Activated naive CD4-positive, alpha-beta T cell treated with anti-CD3 and anti-CD28 coated beads, Interleukin-2, amount 10 ng/mL, durations not matched to agents 7 days and 5 days (primary cell): ENCODE measurements around the gene MCF2L2.

Experiments used
- CTCF ChIA-PET: fragments of 350-600 bp; sonication (Branson Sonifier 250); formaldehyde crosslinking; loops from one replicate; lab custom pipeline; 2021; ENCODE audit warnings: antibody characterized with exemption; lab: Charles Lee
- DNase-seq: peaks from one replicate; pipeline ENCODE4 v3.0.0-alpha.2; 2020
- H3K27ac Mint-ChIP-seq: one replicate; pipeline ENCODE4 v1.8.0; 2021; ENCODE audit warnings: mild to moderate bottlenecking, moderate library complexity, mixed read lengths
- H3K27me3 Mint-ChIP-seq: one replicate; pipeline ENCODE4 v1.8.0; 2021; ENCODE audit warnings: mild to moderate bottlenecking, mixed read lengths
- H3K36me3 Mint-ChIP-seq: one replicate; pipeline ENCODE4 v1.8.0; 2021; ENCODE audit warnings: mixed read lengths
- H3K4me1 Mint-ChIP-seq: one replicate; pipeline ENCODE4 v1.8.0; 2021; ENCODE audit warnings: mixed read lengths
- H3K4me3 Mint-ChIP-seq: one replicate; pipeline ENCODE4 v1.8.0; 2021; ENCODE audit warnings: mild to moderate bottlenecking, moderate library complexity, mixed read lengths
- H3K9me3 Mint-ChIP-seq: one replicate; pipeline ENCODE4 v1.8.0; 2021; ENCODE audit warnings: mixed read lengths

Gene MCF2L2

DNA sequence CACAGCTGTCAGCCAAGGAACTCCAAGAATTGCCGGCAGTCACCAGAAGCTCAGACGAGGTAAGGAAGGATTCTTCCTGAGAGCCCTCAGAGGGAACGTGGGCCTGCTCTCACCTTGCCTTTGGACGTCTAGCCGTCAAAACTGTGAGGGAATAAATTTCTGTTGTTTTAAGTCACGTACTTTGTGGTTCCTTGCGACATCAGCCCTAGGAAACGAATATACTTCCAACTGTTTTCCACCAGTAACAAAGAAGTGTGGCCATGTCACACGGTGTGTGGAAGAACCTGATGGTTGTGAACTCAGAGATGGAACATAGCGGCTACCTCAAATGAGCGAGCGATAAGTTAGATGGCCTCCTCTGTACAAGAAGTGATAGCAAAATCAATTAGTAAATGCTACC, 216.3 kb downstream of the MCF2L2 start:
- DNase-seq, result no peak
- Mint-ChIP-seq H3K36me3 (no peaks in the 10 kb centered on the region), H3K4me3 (no peak overlapping the region), H3K4me1 (peaks cover 3% of the 10 kb centered on the region), H3K27me3 (peaks cover 3% of the 10 kb centered on the region), H3K9me3 (peaks cover 13% of the 10 kb centered on the region), H3K27ac (no peak overlapping the region)
- CTCF ChIA-PET, result no interaction called here

DNA sequence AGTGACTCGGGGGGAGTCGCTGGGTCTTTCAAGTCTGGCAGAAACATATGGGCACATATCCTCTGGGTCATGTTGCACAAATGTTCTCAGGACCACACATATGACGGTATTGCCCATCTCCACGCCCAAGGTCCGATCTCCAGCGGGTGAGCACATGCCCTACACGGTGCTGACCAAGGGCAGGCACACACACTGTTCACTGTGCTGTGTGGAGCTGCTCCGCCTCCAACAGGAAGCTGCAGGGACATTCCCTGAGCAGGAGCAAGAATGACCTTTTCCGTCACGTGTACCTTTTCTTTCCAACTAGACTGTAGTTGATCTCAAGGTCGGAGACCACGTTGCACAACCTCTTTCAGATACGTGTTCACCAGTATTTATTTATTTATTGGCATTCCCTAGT, 217.1 kb downstream of the MCF2L2 start:
- Mint-ChIP-seq H3K4me3 (no peak overlapping the region), H3K36me3 (no peaks in the 10 kb centered on the region), H3K9me3 (peaks cover 13% of the 10 kb centered on the region), H3K4me1 (peaks cover 3% of the 10 kb centered on the region), H3K27me3 (peaks cover 3% of the 10 kb centered on the region), H3K27ac (no peak overlapping the region)
- DNase-seq, result no peak
- CTCF ChIA-PET, result no interaction called here

DNA sequence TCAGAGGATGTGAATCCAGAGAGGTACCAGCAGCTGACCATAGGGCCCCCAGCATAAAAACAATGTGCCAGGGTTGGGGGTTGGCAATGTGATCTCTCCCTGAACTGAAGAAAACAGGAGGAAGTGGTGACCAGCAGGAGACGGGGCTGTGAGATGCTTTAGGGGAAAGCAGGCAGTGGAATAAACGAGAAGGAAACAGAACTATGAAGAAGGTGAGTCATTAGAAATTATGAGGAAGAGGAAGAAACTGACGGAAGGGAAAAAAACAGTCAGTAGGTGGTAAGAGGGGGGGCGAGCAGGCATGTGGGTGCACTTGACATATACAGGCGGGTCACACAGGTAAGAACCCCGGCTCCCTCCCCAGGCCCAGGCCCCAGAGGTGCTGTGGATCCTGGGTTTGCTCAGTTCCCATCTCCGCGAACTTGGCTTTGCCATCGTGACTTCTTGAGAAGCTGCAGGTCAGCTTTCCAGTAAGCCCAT, 217.5 kb downstream of the MCF2L2 start:
- Mint-ChIP-seq H3K9me3 (peaks cover 13% of the 10 kb centered on the region), H3K4me1 (peaks cover 3% of the 10 kb centered on the region), H3K4me3 (no peak overlapping the region), H3K27me3 (peaks cover 3% of the 10 kb centered on the region), H3K36me3 (no peaks in the 10 kb centered on the region), H3K27ac (no peak overlapping the region)
- DNase-seq, result no peak
- CTCF ChIA-PET, result interaction anchor here (1.3 kb wide), 1 partner anchor 25 kb away, joined by 4 read pairs; no protein-coding TSS in a partner anchor

DNA sequence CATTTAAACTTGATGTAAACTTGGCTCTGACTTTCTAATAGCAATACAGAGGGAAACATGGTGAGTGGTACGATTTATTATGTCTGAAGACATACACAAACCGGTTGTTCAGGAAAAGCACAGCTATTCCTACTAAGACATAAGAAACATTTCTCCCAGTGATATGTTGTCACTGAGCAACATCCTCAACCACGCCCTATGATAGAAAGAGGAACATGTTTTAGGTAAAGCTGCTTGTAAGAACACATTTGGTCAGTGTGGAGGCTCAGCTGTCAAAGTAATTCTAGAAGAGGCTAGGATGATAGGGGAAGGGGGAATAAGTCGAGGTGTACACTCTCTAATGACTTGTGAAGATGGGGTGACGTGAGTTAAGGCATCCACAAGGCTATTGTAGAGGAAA, 218.1 kb downstream of the MCF2L2 start:
- DNase-seq, result no peak
- H3K27ac Mint-ChIP-seq, result no peak overlapping the region
- no peaks in the 10 kb centered on the region for H3K36me3 Mint-ChIP-seq
- H3K4me1 Mint-ChIP-seq, result peaks cover 3% of the 10 kb centered on the region
- peaks cover 3% of the 10 kb centered on the region for H3K27me3 Mint-ChIP-seq
- peaks cover 13% of the 10 kb centered on the region for H3K9me3 Mint-ChIP-seq
- CTCF ChIA-PET, result interaction anchor here (1.3 kb wide), 1 partner anchor 25 kb away, joined by 4 read pairs; no protein-coding TSS in a partner anchor
- no peak overlapping the region for H3K4me3 Mint-ChIP-seq

DNA sequence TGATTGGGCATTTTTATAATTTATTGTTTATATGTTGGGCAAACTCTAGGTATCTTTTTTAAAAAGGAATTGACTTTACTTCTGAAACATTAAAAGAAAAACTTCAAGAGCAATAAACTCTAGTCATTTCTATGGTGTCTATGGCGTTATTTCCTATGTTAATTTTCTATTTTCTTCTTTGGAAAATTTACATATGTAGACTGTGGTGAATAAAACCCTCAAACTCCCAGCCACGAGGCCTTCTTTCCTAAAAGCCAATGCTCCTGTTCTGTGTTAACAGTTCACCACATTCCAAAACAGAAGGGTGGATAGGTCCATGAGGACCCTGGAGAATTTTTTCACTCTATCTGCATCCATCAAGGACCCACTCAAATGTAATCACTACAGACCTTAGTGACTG, 219.6 kb downstream of the MCF2L2 start:
- no peak for DNase-seq
- Mint-ChIP-seq H3K27me3 (peaks cover 3% of the 10 kb centered on the region), H3K4me1 (peaks cover 3% of the 10 kb centered on the region), H3K36me3 (no peaks in the 10 kb centered on the region), H3K9me3 (peaks cover 18% of the 10 kb centered on the region), H3K4me3 (no peak overlapping the region), H3K27ac (no peak overlapping the region)
- CTCF ChIA-PET, result interaction anchor here (1.3 kb wide), 1 partner anchor 30 kb away, joined by 4 read pairs; no protein-coding TSS in a partner anchor

DNA sequence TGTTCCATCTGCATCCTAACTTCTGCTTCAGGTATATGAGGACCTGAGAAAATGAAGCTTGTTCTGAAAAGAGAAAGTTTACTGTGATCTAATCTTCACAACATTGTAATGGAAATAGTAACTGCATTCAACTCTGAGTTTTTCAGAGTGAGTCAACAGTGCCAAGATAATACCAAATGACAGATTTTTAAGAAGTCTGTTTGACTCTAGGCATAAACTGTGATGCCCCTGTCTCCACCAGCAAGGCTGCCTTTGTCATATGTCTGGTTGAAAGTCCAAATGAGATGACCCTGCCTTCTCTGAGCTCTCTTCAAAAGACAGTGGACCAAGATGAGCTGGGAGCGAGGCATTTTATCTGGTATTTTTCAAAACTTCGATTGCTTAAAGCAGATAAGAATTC, 220.2 kb downstream of the MCF2L2 start:
- peaks cover 23% of the 10 kb centered on the region for H3K9me3 Mint-ChIP-seq
- H3K27ac Mint-ChIP-seq, result no peak overlapping the region
- H3K36me3 Mint-ChIP-seq, result no peaks in the 10 kb centered on the region
- H3K27me3 Mint-ChIP-seq, result peaks cover 3% of the 10 kb centered on the region
- no peak overlapping the region for H3K4me3 Mint-ChIP-seq
- peaks cover 3% of the 10 kb centered on the region for H3K4me1 Mint-ChIP-seq
- CTCF ChIA-PET, result interaction anchor here (0.6 to 1.3 kb wide), 3 partner anchors 29 to 910 kb away, joined by 3 to 4 read pairs (median 4); no protein-coding TSS in a partner anchor
- DNase-seq, result no peak

DNA sequence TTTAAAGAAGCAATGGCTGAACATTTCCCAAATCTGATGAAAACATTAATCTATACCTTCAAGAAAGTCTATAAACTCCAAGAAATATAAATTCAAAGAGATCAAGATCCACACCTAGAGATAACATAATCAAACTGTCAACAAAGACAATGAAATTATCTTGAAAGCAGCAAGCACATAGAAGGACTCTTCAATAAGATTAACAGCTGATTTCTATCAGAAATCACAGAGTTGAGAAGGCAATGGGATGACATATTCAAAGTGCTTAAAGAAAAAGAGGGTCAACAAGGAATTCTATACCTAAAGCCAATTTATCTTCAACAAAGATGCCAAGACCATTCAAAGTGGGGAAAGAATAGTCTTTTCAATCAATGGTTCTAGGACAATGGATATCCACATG, 224.7 kb downstream of the MCF2L2 start:
- Mint-ChIP-seq H3K27me3 (no peaks in the 10 kb centered on the region), H3K36me3 (peaks cover 13% of the 10 kb centered on the region), H3K9me3 (peaks cover 39% of the 10 kb centered on the region), H3K27ac (no peak overlapping the region), H3K4me1 (peaks cover 15% of the 10 kb centered on the region), H3K4me3 (no peak overlapping the region)
- no peak for DNase-seq
- CTCF ChIA-PET, result no interaction called here

DNA sequence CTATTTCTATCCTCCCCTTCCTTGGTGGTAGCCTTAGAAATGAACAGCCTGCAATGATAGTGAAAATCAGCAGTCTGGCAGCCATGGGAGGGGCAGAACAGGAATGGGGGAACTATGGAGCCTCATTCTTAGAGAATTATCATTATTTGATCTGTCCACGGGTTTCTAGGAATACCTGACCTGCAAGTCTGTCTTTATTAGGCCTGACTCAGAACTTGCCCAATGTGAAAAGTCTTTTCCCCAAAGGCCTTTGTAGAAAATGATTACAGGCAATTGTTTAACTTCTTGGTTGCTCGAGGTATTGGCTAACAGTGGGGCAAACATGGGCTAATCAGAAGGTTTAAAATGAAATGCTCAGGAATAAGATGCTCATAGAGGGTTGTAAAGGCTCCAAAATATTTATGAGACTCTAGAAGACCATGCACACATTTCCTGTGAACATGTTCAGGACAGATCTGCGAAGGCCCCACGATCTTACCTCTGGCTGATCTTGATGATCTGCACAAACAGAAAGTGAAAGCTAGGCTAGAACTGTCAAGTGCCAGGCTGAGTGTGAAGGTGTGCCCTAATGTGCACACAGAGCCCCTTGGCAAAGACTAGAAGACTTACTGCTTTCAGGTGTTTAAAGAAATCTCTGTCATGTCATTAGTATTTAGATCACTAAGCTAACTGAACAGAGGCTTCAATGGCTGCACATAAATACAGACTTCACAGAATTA, 226.3 kb downstream of the MCF2L2 start:
- peak overlapping the region; percentile 17 for H3K4me3 Mint-ChIP-seq
- peaks cover 13% of the 10 kb centered on the region for H3K36me3 Mint-ChIP-seq
- DNase-seq, result peak; percentile 64
- CTCF ChIA-PET, result no interaction called here
- no peaks in the 10 kb centered on the region for H3K27me3 Mint-ChIP-seq
- H3K27ac Mint-ChIP-seq, result peak overlapping the region; percentile 70
- peaks cover 15% of the 10 kb centered on the region for H3K4me1 Mint-ChIP-seq
- H3K9me3 Mint-ChIP-seq, result peaks cover 28% of the 10 kb centered on the region

DNA sequence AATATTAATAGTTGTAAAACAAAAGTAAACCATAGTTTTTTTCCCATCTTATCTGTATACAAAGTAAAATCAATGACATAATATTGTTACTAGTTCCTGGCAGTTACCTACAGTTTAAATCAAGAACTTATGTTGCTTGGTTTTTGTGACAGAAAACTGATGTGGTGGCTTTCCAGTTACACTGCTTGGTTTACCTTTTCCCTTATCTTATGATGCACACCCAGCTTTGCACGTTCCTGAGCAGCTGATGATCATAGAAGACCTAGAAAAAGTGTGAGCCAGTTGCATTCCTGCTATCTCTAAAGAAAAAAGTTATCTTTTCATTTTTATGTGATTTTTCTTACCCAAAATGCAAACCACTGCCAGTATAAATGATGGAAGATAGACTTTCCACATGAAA, 229.5 kb downstream of the MCF2L2 start:
- H3K27ac Mint-ChIP-seq, result no peak overlapping the region
- H3K9me3 Mint-ChIP-seq, result peaks cover 25% of the 10 kb centered on the region
- no peak for DNase-seq
- CTCF ChIA-PET, result interaction anchor here (0.9 kb wide), 1 partner anchor 10 kb away, joined by 3 read pairs; no protein-coding TSS in a partner anchor
- peaks cover 15% of the 10 kb centered on the region for H3K4me1 Mint-ChIP-seq
- H3K36me3 Mint-ChIP-seq, result peaks cover 13% of the 10 kb centered on the region
- H3K4me3 Mint-ChIP-seq, result no peak overlapping the region
- H3K27me3 Mint-ChIP-seq, result peaks cover 3% of the 10 kb centered on the region

DNA sequence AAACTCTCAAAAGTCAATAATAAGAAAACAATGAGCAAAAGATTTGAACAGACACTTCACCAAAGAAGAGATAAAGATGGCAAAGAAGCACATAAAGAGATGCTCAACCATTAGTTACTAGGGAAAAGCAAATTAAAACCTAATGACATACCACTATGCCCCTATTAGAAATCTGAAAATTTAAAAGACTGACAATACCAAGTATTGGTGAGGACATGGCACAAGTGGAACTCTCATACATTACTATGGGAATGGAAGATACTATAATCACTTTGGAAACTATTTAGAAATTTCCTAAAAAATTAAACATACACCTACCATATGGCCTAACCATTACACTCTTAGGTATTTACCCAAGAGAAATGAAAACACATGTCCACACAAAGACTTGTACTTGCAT, 230.7 kb downstream of the MCF2L2 start:
- Mint-ChIP-seq H3K4me3 (no peak overlapping the region), H3K36me3 (peaks cover 12% of the 10 kb centered on the region), H3K4me1 (peaks cover 15% of the 10 kb centered on the region), H3K27me3 (peaks cover 3% of the 10 kb centered on the region), H3K27ac (no peak overlapping the region), H3K9me3 (peaks cover 17% of the 10 kb centered on the region)
- no peak for DNase-seq
- CTCF ChIA-PET, result no interaction called here

DNA sequence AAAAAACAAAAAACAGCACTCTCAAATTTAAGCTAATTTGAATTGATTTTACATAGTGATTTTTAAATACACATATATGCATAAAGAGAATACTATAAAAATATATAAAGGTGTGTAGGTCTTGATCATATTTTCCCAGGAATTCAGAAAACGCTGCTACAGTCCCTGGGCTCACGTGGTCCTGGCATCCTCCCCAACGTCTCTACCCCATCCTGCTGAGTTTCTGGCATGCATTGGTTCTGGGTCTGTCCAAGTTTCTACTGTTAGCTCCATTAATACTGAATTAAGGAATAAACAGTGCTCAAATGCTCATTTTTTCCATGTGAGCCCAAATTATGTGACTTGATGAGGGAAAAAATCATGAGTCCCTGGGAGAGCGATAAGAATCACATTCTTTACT, 233.2 kb downstream of the MCF2L2 start:
- CTCF ChIA-PET, result no interaction called here
- peaks cover 1% of the 10 kb centered on the region for H3K36me3 Mint-ChIP-seq

DNA sequence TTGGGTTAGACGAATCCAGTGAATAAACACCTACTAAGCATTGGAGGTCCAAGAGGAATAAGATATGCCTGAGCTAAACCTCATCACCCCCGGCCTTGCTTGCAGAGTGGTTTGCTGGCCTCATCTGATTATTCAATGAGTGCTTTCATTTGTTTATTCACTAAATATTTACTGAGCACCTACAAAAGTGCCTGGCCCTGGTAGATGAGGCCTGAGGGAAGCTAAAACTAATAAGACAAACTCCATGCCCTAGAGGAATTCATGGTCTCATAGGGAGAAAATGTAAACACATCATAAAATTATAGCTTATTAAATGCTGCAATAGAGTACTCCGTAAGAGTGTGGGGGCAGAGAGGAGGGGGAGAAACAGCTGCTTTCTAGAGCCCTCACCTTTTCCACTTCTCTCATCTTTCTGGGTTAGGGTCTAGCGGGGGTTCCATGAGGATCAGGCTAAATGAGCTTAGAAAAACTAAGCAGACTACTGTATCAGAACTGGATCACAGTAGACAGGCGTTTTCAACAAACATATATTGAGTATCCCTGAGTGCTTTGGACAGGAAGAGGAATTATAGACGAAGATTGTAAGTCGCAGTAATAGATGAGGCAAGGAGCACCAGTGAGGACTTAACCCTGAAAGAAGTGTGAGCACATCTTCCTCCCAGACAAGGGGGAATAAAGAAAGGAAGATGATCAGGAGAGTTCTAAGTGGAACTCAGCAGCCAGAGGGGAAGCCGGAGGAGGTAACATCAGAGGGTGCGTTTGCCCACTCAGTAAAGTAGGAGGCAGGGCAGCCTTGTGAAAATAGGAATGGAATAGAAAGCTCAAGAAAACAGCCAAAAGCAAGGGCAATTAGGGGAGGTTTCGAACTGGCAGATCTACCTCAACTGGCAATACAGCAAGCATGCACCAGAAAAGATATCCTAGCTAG, 234.4 kb downstream of the MCF2L2 start:
- no peaks in the 10 kb centered on the region for H3K36me3 Mint-ChIP-seq
- no peak overlapping the region for H3K27ac Mint-ChIP-seq
- no peak overlapping the region for H3K4me3 Mint-ChIP-seq
- H3K9me3 Mint-ChIP-seq, result no peaks in the 10 kb centered on the region
- H3K4me1 Mint-ChIP-seq, result no peaks in the 10 kb centered on the region
- DNase-seq, result no peak
- peaks cover 3% of the 10 kb centered on the region for H3K27me3 Mint-ChIP-seq
- CTCF ChIA-PET, result interaction anchor here (1.1 to 1.6 kb wide), 3 partner anchors 10 to 1034 kb away, joined by 3 to 8 read pairs (median 7); no protein-coding TSS in a partner anchor

More for the DNA sequence above, 233.2 kb downstream of the MCF2L2 start:
- Mint-ChIP-seq H3K27ac (no peak overlapping the region), H3K27me3 (peaks cover 3% of the 10 kb centered on the region), H3K4me3 (no peak overlapping the region), H3K4me1 (no peaks in the 10 kb centered on the region), H3K9me3 (peaks cover 2% of the 10 kb centered on the region)
- no peak for DNase-seq

DNA sequence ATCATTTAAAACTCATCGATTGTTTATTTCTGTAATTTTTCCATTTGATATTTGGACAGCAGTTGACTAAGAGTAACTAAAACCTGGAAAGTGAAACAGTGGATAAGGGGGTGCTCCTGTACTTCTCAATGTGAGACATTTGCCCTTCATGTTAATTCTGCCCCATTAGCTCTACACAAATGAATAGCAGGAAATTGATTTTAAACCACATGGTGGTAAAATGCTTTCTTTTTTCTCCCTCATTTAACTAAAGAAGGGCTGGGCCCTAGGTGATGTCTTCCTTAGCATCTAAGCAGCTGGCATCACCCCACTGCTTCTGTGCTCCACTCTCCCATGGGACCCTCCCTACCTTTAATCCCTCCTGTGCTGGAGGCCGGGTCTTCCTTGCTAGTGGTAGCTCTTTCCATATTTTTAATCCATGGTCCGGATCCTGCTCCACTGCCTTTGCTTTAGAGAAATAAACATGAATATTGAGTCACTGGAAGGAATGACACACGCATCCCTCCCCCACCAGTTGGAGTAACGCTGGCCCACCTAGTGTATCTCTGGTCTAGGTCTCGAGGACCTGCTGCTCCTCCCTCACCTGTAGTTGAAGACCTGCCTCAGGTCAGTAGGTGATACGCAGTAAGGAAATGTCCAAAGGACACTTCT, 235.6 kb downstream of the MCF2L2 start:
- Mint-ChIP-seq H3K36me3 (no peaks in the 10 kb centered on the region), H3K9me3 (no peaks in the 10 kb centered on the region), H3K27ac (no peak overlapping the region), H3K27me3 (peaks cover 3% of the 10 kb centered on the region), H3K4me1 (no peaks in the 10 kb centered on the region), H3K4me3 (no peak overlapping the region)
- CTCF ChIA-PET, result interaction anchor here (1.6 kb wide), 1 partner anchor 8 kb away, joined by 8 read pairs; no protein-coding TSS in a partner anchor
- DNase-seq, result no peak

DNA sequence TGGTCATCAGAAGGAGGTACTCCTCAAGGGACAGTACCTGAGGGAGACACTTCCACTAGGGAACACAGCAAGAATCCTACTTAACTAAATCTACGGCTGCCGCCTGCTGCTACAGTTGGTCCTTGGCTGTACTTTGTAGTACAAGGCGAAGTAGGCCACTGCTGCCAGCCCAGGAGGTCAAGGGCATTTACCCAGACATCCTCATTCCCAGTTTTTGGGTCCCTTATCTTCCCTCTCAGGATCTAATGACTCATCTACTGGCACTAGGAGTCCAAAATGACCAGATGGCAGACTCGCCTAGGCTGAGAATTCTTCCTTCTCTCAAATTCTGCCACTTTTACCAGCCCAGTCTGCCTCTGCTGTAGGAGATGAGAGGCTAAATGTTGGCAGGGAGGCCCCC, 238.8 kb downstream of the MCF2L2 start:
- Mint-ChIP-seq H3K9me3 (no peaks in the 10 kb centered on the region), H3K4me1 (no peaks in the 10 kb centered on the region), H3K4me3 (no peak overlapping the region), H3K27me3 (no peaks in the 10 kb centered on the region), H3K27ac (no peak overlapping the region), H3K36me3 (no peaks in the 10 kb centered on the region)
- DNase-seq, result no peak
- CTCF ChIA-PET, result no interaction called here
